DOHH2 (cell line): ENCODE measurements around the gene ALS2CL.

ENCODE experiments used
- CTCF ChIP-seq: fragments of 200-600 bp; sonication (generic); IDR thresholded peaks from one replicate; pipeline ENCODE4 v1.5.1; 2014; ENCODE audit warnings: antibody characterized with exemption, mild to moderate bottlenecking, low read depth, low read length; ENCODE audit not compliant: poor library complexity, severe bottlenecking
- EZH2phosphoT487 ChIP-seq: fragments of 200-600 bp; sonication (generic); IDR thresholded peaks from 2 replicates; pipeline ENCODE4 v1.6.1; 2017; ENCODE audit warnings: borderline replicate concordance, mild to moderate bottlenecking, antibody characterized with exemption, low read length, moderate library complexity, mixed read lengths

DNA sequence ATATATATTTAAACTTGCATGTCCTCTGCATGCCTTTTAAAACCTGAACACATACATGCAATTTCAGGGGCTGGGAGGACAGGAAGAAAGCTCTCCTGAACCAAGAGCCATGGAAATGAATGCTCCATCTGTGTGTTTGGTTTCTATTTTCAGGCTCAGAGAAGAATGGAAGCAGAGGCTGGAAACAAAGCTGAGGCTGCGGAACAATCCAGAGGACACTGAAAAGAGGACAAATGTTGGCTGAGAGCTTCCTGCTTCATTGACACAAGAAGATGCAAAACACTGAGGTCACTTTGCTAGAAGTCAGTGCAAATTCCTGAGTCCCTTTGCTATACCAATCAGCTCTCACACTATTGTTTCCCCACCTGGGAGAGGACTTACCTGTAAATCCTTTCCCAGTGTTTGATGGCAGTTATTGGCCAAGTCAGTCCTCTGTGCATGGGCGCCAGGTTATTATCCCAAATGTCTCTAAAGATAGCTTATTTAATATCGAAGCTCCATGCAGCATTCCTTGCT, 68.4 kb downstream of the ALS2CL start:
- TF ChIP-seq CTCF (no peak), EZH2phosphoT487 (no peak)
